SU-DHL-6 (cell line): ENCODE results near the gene DNAH11.

Experiments
- H2AFZ ChIP-seq: fragments of 200-600 bp; sonication (generic); 2 replicates; pipeline ENCODE4 v1.6.1; 2014; ENCODE audit warnings: low read depth, mild to moderate bottlenecking, moderate library complexity, mixed read lengths, antibody characterized with exemption, low read length; ENCODE audit not compliant: severe bottlenecking
- H3F3A ChIP-seq: fragments of 200-600 bp; shearing (Covaris generic); 2 replicates; pipeline ENCODE4 v1.6.0; 2016; ENCODE audit warnings: antibody characterized with exemption, mild to moderate bottlenecking; ENCODE audit not compliant: insufficient read depth
- H3K27ac ChIP-seq: fragments of 200-600 bp; sonication (generic); 2 replicates; pipeline ENCODE4 v1.5.1; 2016; ENCODE audit warnings: low read depth, mild to moderate bottlenecking, low read length, moderate library complexity, mixed read lengths
- H3K27me3 ChIP-seq: fragments of 200-600 bp; sonication (generic), shearing (Covaris generic); 2 replicates; pipeline ENCODE4 v1.6.0; 2014; ENCODE audit warnings: mild to moderate bottlenecking, low read length
- H3K36me3 ChIP-seq: fragments of 200-600 bp; sonication (generic); 2 replicates; pipeline ENCODE4 v1.6.1; 2014; ENCODE audit warnings: mild to moderate bottlenecking, low read length, mixed read lengths
- H3K4me2 ChIP-seq: fragments of 300-600, 200-600 bp; shearing (Covaris generic), sonication (generic); 2 replicates; pipeline ENCODE4 v1.6.0; 2014; ENCODE audit warnings: low read length, low read depth, mild to moderate bottlenecking; ENCODE audit not compliant: poor library complexity, severe bottlenecking
- H3K4me3 ChIP-seq: fragments of 200-600 bp; sonication (generic); 2 replicates; pipeline ENCODE4 v1.5.1; 2014; ENCODE audit warnings: antibody characterized with exemption, low read length, mild to moderate bottlenecking, mixed read lengths; ENCODE audit not compliant: insufficient read depth, poor library complexity, severe bottlenecking
- H3K79me2 ChIP-seq: fragments of 200-600 bp; sonication (generic); 2 replicates; pipeline ENCODE4 v1.6.1; 2014; ENCODE audit warnings: mild to moderate bottlenecking, low read length, moderate library complexity; ENCODE audit not compliant: insufficient read depth
- H3K9ac ChIP-seq: fragments of 200-600 bp; sonication (generic); 2 replicates; pipeline ENCODE4 v1.7.0; 2014; ENCODE audit warnings: mild to moderate bottlenecking, low read length
- H3K9me2 ChIP-seq: fragments of 200-600 bp; sonication (generic); replicated peaks from 2 replicates; pipeline ENCODE4 v1.6.1; 2014; ENCODE audit warnings: low read length; ENCODE audit not compliant: insufficient read depth
- H3K9me3 ChIP-seq: fragments of 200-600 bp; sonication (generic); 2 replicates; pipeline ENCODE4 v1.6.1; 2014; ENCODE audit warnings: low read length, mixed read lengths; ENCODE audit not compliant: insufficient read depth
- H4K20me1 ChIP-seq: fragments of 200-600 bp; sonication (generic); 2 replicates; pipeline ENCODE4 v1.6.1; 2014; ENCODE audit warnings: low read depth, mild to moderate bottlenecking, antibody characterized with exemption, low read length, moderate library complexity, mixed read lengths
- EZH2phosphoT487 ChIP-seq: fragments of 200-600 bp; sonication (generic), shearing (Covaris generic); conservative IDR thresholded peaks from 2 replicates; pipeline ENCODE4 v1.6.1; 2018; ENCODE audit warnings: mild to moderate bottlenecking, antibody characterized with exemption, low read length, moderate library complexity, mixed read lengths
- TF ChIP-seq, protein P1 (sequence below): fragments of 200-600 bp; sonication (generic); IDR thresholded peaks from one replicate; pipeline ENCODE4 v1.5.1; 2017; ENCODE audit warnings: antibody characterized with exemption, mild to moderate bottlenecking, low read length, moderate library complexity; ENCODE audit not compliant: insufficient read depth, poor library complexity, severe bottlenecking

Gene DNAH11

DNA sequence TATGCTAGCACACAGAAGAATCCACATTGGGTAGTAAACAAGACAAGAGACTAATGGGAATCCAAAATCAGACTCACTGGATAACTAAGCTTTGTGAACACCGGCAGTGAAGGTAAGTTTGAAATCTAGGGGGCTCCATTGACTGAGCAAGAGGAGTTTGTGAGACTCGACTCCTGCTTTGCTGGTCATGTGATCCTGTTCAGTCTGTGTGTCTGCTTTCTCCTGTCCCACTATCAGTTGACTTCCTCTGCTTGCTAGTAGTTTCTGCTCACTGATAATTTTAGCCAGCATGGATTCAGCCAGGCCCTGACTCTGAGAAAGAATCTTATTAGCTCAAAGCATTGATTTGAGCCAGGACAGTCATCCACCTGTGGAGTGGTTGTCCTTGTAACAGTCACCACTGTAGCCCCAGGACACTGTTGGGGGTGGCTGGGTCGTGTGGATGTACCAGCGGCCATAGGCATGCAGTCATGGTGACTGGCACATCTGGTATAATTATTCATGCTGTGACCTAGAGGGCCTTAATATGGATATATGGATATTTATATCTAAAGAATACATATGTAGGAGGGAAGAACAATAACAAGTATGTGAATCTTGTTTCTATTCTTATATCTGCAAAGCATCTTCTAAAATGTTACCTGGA is 44.4 kb downstream of the DNAH11 start:
- Histone ChIP-seq H3K27ac (no peak overlapping the region), H3K4me2 (no peak overlapping the region), H3K79me2 (no peaks in the 10 kb centered on the region), H3K4me3 (no peak overlapping the region), H3K27me3 (no peaks in the 10 kb centered on the region), H3K9me2 (no peaks in the 10 kb centered on the region), H3K9me3 (no peaks in the 10 kb centered on the region), H3F3A (no peaks in the 10 kb centered on the region), H3K9ac (no peak overlapping the region), H3K36me3 (no peaks in the 10 kb centered on the region), H4K20me1 (no peaks in the 10 kb centered on the region), H2AFZ (no peak overlapping the region)
- TF ChIP-seq EZH2phosphoT487 = no peak
- TF ChIP-seq, protein P1, sequence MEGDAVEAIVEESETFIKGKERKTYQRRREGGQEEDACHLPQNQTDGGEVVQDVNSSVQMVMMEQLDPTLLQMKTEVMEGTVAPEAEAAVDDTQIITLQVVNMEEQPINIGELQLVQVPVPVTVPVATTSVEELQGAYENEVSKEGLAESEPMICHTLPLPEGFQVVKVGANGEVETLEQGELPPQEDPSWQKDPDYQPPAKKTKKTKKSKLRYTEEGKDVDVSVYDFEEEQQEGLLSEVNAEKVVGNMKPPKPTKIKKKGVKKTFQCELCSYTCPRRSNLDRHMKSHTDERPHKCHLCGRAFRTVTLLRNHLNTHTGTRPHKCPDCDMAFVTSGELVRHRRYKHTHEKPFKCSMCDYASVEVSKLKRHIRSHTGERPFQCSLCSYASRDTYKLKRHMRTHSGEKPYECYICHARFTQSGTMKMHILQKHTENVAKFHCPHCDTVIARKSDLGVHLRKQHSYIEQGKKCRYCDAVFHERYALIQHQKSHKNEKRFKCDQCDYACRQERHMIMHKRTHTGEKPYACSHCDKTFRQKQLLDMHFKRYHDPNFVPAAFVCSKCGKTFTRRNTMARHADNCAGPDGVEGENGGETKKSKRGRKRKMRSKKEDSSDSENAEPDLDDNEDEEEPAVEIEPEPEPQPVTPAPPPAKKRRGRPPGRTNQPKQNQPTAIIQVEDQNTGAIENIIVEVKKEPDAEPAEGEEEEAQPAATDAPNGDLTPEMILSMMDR = no peak

DNA sequence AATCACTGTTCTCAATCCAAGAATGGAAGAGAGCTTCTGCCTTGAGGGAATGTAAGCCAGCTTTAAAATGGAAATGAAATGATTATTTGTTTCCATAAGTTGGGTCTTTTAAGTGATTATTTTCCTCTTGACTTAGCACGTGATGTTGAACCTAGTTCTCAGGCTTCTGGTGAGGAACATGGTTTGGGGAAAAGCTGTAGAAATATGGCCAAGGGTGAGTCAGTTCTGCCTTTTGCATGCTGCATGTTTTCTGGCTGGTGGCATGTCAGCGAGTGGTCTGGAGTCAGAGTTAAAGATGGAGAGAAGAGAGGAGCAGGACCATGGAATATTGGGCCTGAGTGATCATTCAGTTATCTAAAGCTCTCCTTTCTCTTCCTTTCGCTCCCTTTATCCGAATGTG is 54.0 kb downstream of the DNAH11 start:
- Histone ChIP-seq H3F3A (no peaks in the 10 kb centered on the region), H3K9ac (no peak overlapping the region), H2AFZ (no peak overlapping the region), H3K9me2 (no peaks in the 10 kb centered on the region), H3K27me3 (no peaks in the 10 kb centered on the region), H3K36me3 (no peaks in the 10 kb centered on the region), H3K4me2 (no peak overlapping the region), H4K20me1 (no peaks in the 10 kb centered on the region), H3K79me2 (no peaks in the 10 kb centered on the region), H3K9me3 (no peaks in the 10 kb centered on the region), H3K4me3 (no peak overlapping the region), H3K27ac (no peak overlapping the region)
- TF ChIP-seq, protein P1 = no peak
- no peak for TF ChIP-seq EZH2phosphoT487

DNA sequence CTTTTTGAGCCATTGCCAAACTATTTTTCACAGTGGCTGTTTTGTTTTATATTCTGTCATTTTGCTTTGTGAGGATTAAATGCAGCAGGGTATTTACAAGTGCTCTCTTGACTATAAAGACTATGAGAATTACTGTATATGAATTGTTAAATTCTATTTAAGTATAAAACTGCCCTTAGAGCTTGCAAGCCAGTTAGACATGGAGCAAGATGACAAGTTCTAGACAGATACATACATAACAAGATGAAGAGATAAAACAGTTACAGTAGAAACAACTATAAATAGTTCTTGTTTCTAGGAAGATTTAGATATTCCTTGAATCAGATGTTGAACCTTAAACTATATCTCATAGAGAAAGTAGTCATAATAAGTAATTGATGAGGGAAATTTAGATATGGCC is 60.6 kb downstream of the DNAH11 start:
- Histone ChIP-seq H3F3A (no peaks in the 10 kb centered on the region), H3K27me3 (peaks cover 3% of the 10 kb centered on the region; the same call in 1 of the 2 replicates), H4K20me1 (no peaks in the 10 kb centered on the region), H3K4me2 (no peak overlapping the region), H3K27ac (no peak overlapping the region), H3K9ac (no peak overlapping the region), H3K36me3 (no peaks in the 10 kb centered on the region), H3K79me2 (no peaks in the 10 kb centered on the region), H3K4me3 (no peak overlapping the region), H2AFZ (no peak overlapping the region), H3K9me3 (no peaks in the 10 kb centered on the region), H3K9me2 (no peaks in the 10 kb centered on the region)
- TF ChIP-seq, protein P1 = no peak
- no peak for TF ChIP-seq EZH2phosphoT487
